ENCODE data around the gene SPEG.

The SPEG gene

GRCh38 chr2:219434718-219435525 lies at the start of gene SPEG:
TSS of gene SPEG (plus strand) at chr2:219434843. CDS start at chr2:219434978, 135 bp downstream.
- TF ChIP-seq CREB5 (CRISPR knock-in tag; IDR thresholded peaks at IDR 0.05; ENCODE audit: low read depth) (no peak), BACH2 (CRISPR knock-in tag; IDR thresholded peaks at IDR 0.05; ENCODE audit: borderline replicate concordance) (no peak), ISL1 (CRISPR knock-in tag; IDR thresholded peaks at IDR 0.05) (no peak), ARNTL (CRISPR knock-in tag; IDR thresholded peaks at IDR 0.05; ENCODE audit: borderline replicate concordance, low read depth) (no peak), TOX (CRISPR knock-in tag; IDR thresholded peaks at IDR 0.05; ENCODE audit: borderline replicate concordance) (no peak), POU6F1 (CRISPR knock-in tag; IDR thresholded peaks at IDR 0.05; ENCODE audit: borderline replicate concordance, low read depth) (no peak), GLIS3 (CRISPR knock-in tag; IDR thresholded peaks at IDR 0.05) (no peak), ZNF70 (CRISPR knock-in tag; IDR thresholded peaks at IDR 0.05) (no peak), SNAI2 (CRISPR knock-in tag; IDR thresholded peaks at IDR 0.05) (no peak), ESRRG (CRISPR knock-in tag; IDR thresholded peaks at IDR 0.05) (no peak), CSDC2 (CRISPR knock-in tag; IDR thresholded peaks at IDR 0.05) (no peak), ZC3H10 (CRISPR knock-in tag; IDR thresholded peaks at IDR 0.05) (no peak), RARB (CRISPR knock-in tag; IDR thresholded peaks at IDR 0.05) (no peak)

GRCh38 chr2:219384859-219385258 lies 49.8 kb upstream of the SPEG start:
- no peak for ATAC-seq
- TF ChIP-seq PPARA (CRISPR knock-in tag; IDR thresholded peaks at IDR 0.05; ENCODE audit: borderline replicate concordance): no peak
- TF ChIP-seq ESRRG (CRISPR knock-in tag; IDR thresholded peaks at IDR 0.05): no peak
- no peak for TF ChIP-seq SNAI2 (CRISPR knock-in tag; IDR thresholded peaks at IDR 0.05)
- TF ChIP-seq ZC3H10 (CRISPR knock-in tag; IDR thresholded peaks at IDR 0.05): no peak
- no peak for TF ChIP-seq CREB5 (CRISPR knock-in tag; IDR thresholded peaks at IDR 0.05; ENCODE audit: low read depth)
- TF ChIP-seq PATZ1 (CRISPR knock-in tag; IDR thresholded peaks at IDR 0.05; ENCODE audit: borderline replicate concordance): no peak
- TF ChIP-seq ZFP30 (CRISPR knock-in tag; IDR thresholded peaks at IDR 0.05): no peak
- TF ChIP-seq ZNF8 (CRISPR knock-in tag; IDR thresholded peaks at IDR 0.05): no peak
- no peak for TF ChIP-seq ZFP3 (CRISPR knock-in tag; IDR thresholded peaks at IDR 0.05)
- TF ChIP-seq POU6F1 (CRISPR knock-in tag; IDR thresholded peaks at IDR 0.05; ENCODE audit: borderline replicate concordance, low read depth): no peak
- TF ChIP-seq ZNF565 (CRISPR knock-in tag; conservative IDR thresholded peaks at IDR 0.05; ENCODE audit: low read depth): no peak
- TF ChIP-seq TOX (CRISPR knock-in tag; IDR thresholded peaks at IDR 0.05; ENCODE audit: borderline replicate concordance): no peak
- TF ChIP-seq ARNTL (CRISPR knock-in tag; IDR thresholded peaks at IDR 0.05; ENCODE audit: borderline replicate concordance, low read depth): no peak
- no peak for TF ChIP-seq OSR1 (CRISPR knock-in tag; IDR thresholded peaks at IDR 0.05)
- no peak for TF ChIP-seq ZNF70 (CRISPR knock-in tag; IDR thresholded peaks at IDR 0.05)
- TF ChIP-seq CSRNP3 (CRISPR knock-in tag; IDR thresholded peaks at IDR 0.05): no peak
- no peak for TF ChIP-seq GLIS3 (CRISPR knock-in tag; IDR thresholded peaks at IDR 0.05)
- TF ChIP-seq TCF4 (CRISPR knock-in tag; IDR thresholded peaks at IDR 0.05; ENCODE audit: borderline replicate concordance): no peak

More at GRCh38 chr2:219434718-219435525, at the start of gene SPEG:
- no peak for ATAC-seq

All from SK-N-SH treated with all-trans-retinoic acid at 6 μM for 48 hours (cell line).